NB4 (cell line): ENCODE measurements around the gene CCDC137.

Experiments used
- CTCF ChIP-seq: IDR thresholded peaks from one replicate; pipeline ENCODE4 v1.5.1; 2012; ENCODE audit warnings: low read depth, low read length
- MYC ChIP-seq: IDR thresholded peaks from 2 replicates; pipeline ENCODE4 v1.6.1; 2011; ENCODE audit warnings: low read depth, low read length
- POLR2A ChIP-seq: IDR thresholded peaks from 2 replicates; pipeline ENCODE4 v1.6.1; 2011; ENCODE audit warnings: mild to moderate bottlenecking; ENCODE audit not compliant: insufficient read length; ENCODE audit errors: extremely low read depth

GRCh38 chr17:81641825-81642489, 24.6 kb upstream of the CCDC137 start:
- no peak for TF ChIP-seq CTCF
- no peak for TF ChIP-seq POLR2A
- no peak for TF ChIP-seq MYC
